HEK293 (cell line): ENCODE measurements around the gene BBS9.
A peak's percentile ranks its signal among the peaks of the same experiment; 100 is the strongest.

Source experiments
- CTCF ChIA-PET: fragments of 350-600 bp; formaldehyde crosslinking; extraction: SDS; loops from one replicate; lab custom pipeline; 2021; ENCODE audit warnings: antibody characterized with exemption; lab: Yijun Ruan, JAX
- POLR2A ChIA-PET: fragments of 300-600 bp; formaldehyde crosslinking; extraction: SDS; loops from one replicate; lab custom pipeline; 2020; ENCODE audit warnings: antibody characterized with exemption, inconsistent platforms; lab: Yijun Ruan, JAX
- H3K27ac ChIP-seq: fragments of 200-500 bp; sonication (Bioruptor generic); 2 replicates; pipeline ENCODE4 v1.5.1; 2014; ENCODE audit warnings: low read depth, low read length, control low read depth, inconsistent platforms; ENCODE audit errors: extremely low read depth
- H3K36me3 ChIP-seq, 2 experiments: fragments of 200-500 bp in 1 of 2; sonication (Bioruptor generic) in 1 of 2; 1 replicate in 1 of 2; 2 replicates in 1 of 2; pipeline ENCODE4 v1.5.1; 2014 to 2017; ENCODE audit warnings: inconsistent platforms in 2 of 2, low read length in 2 of 2; ENCODE audit not compliant: control insufficient read depth in 2 of 2, insufficient read depth in 1 of 2
- H3K4me1 ChIP-seq: fragments of 200-500 bp; sonication (Bioruptor generic); 2 replicates; pipeline ENCODE4 v1.5.1; 2014; ENCODE audit warnings: mild to moderate bottlenecking, low read length, inconsistent platforms; ENCODE audit not compliant: control insufficient read depth, insufficient read depth
- H3K4me3 ChIP-seq: 2 replicates; pipeline ENCODE4 v1.5.1; 2011; ENCODE audit warnings: low read depth, mild to moderate bottlenecking, control low read depth, low read length, moderate library complexity
- H3K9me3 ChIP-seq: fragments of 200-500 bp; sonication (Bioruptor generic); 2 replicates; pipeline ENCODE4 v1.5.1; 2014; ENCODE audit warnings: low read depth, low read length, inconsistent platforms; ENCODE audit not compliant: control insufficient read depth, insufficient read depth
- FEZF1 ChIP-seq: fragments of 450-650 bp; formaldehyde crosslinking; IDR thresholded peaks from 2 replicates; pipeline ENCODE4 v1.5.1; 2016; ENCODE audit warnings: missing biosample characterization, missing genetic modification characterization
- GLIS2 ChIP-seq: fragments of 450-650 bp; formaldehyde crosslinking; IDR thresholded peaks from 2 replicates; pipeline ENCODE4 v1.5.1; 2016; ENCODE audit warnings: missing biosample characterization, missing genetic modification characterization
- IKZF3 ChIP-seq: fragments of 450-650 bp; IDR thresholded peaks from 2 replicates; pipeline ENCODE4 v1.5.0; 2018; ENCODE audit warnings: missing biosample characterization, mild to moderate bottlenecking, missing genetic modification characterization, moderate library complexity
- SCRT2 ChIP-seq: fragments of 450-650 bp; formaldehyde crosslinking; IDR thresholded peaks from 2 replicates; pipeline ENCODE4 v1.5.1; 2016; ENCODE audit warnings: missing biosample characterization, missing genetic modification characterization
- TCF7L2 ChIP-seq: IDR thresholded peaks from 2 replicates; pipeline ENCODE4 v1.6.1; 2011; ENCODE audit warnings: low read depth, mild to moderate bottlenecking, inconsistent platforms, low read length, moderate library complexity, borderline replicate concordance
- WT1 ChIP-seq: fragments of 450-650 bp; formaldehyde crosslinking; IDR thresholded peaks from 2 replicates; pipeline ENCODE4 v1.5.1; 2016; ENCODE audit warnings: missing biosample characterization, missing genetic modification characterization
- ZBTB21 ChIP-seq: fragments of 450-650 bp; formaldehyde crosslinking; IDR thresholded peaks from 2 replicates; pipeline ENCODE4 v1.5.1; 2017; ENCODE audit warnings: missing biosample characterization, missing genetic modification characterization
- ZBTB7A ChIP-seq: fragments of 450-650 bp; formaldehyde crosslinking; IDR thresholded peaks from 2 replicates; pipeline ENCODE4 v1.5.1; 2016; ENCODE audit warnings: low read depth, missing biosample characterization, missing genetic modification characterization
- ZFP69B ChIP-seq: fragments of 450-650 bp; formaldehyde crosslinking; IDR thresholded peaks from 2 replicates; pipeline ENCODE4 v1.5.1; 2016; ENCODE audit warnings: missing biosample characterization, missing genetic modification characterization
- ZIC2 ChIP-seq: fragments of 450-650 bp; formaldehyde crosslinking; IDR thresholded peaks from 2 replicates; pipeline ENCODE4 v1.5.1; 2016; ENCODE audit warnings: missing biosample characterization, missing genetic modification characterization
- ZNF157 ChIP-seq: fragments of 450-650 bp; formaldehyde crosslinking; IDR thresholded peaks from 2 replicates; pipeline ENCODE4 v1.5.1; 2016; ENCODE audit warnings: missing biosample characterization, missing genetic modification characterization
- ZNF16 ChIP-seq: fragments of 450-650 bp; formaldehyde crosslinking; IDR thresholded peaks from 2 replicates; pipeline ENCODE4 v1.5.1; 2016; ENCODE audit warnings: low read depth, missing biosample characterization, missing genetic modification characterization
- ZNF214 ChIP-seq: fragments of 450-650 bp; formaldehyde crosslinking; IDR thresholded peaks from 2 replicates; pipeline ENCODE4 v1.5.1; 2017; ENCODE audit warnings: missing biosample characterization, mild to moderate bottlenecking, missing genetic modification characterization, borderline replicate concordance
- ZNF248 ChIP-seq: fragments of 450-650 bp; formaldehyde crosslinking; IDR thresholded peaks from 2 replicates; pipeline ENCODE4 v1.5.1; 2017; ENCODE audit warnings: missing biosample characterization, missing genetic modification characterization
- ZNF274 ChIP-seq, 2 experiments: fragments of 200-500 bp in 1 of 2; fragments of 450-650 bp in 1 of 2; sonication (Bioruptor generic) in 1 of 2; formaldehyde crosslinking in 1 of 2; IDR thresholded peaks; 2 replicates each; pipeline versions ENCODE4 v1.5.1 to v1.6.1; 2014 to 2016; ENCODE audit warnings: borderline replicate concordance in 1 of 2, inconsistent platforms in 1 of 2, low read length in 1 of 2, missing biosample characterization in 1 of 2, missing genetic modification characterization in 1 of 2
- ZNF548 ChIP-seq: fragments of 450-650 bp; formaldehyde crosslinking; IDR thresholded peaks from 2 replicates; pipeline ENCODE4 v1.5.1; 2016; ENCODE audit warnings: missing biosample characterization, missing genetic modification characterization
- ZNF560 ChIP-seq: fragments of 450-650 bp; formaldehyde crosslinking; IDR thresholded peaks from 2 replicates; pipeline ENCODE4 v1.5.1; 2017; ENCODE audit warnings: missing biosample characterization, missing genetic modification characterization, borderline replicate concordance
- ZNF596 ChIP-seq: fragments of 450-650 bp; IDR thresholded peaks from 2 replicates; pipeline ENCODE4 v1.5.0; 2018; ENCODE audit warnings: missing biosample characterization, mild to moderate bottlenecking, missing genetic modification characterization, moderate library complexity
- ZNF600 ChIP-seq: fragments of 450-650 bp; formaldehyde crosslinking; IDR thresholded peaks from 2 replicates; pipeline ENCODE4 v1.5.1; 2016; ENCODE audit warnings: missing biosample characterization, missing genetic modification characterization
- ZNF664 ChIP-seq: fragments of 450-650 bp; formaldehyde crosslinking; IDR thresholded peaks from 2 replicates; pipeline ENCODE4 v1.5.1; 2016; ENCODE audit warnings: missing biosample characterization, missing genetic modification characterization
- ZNF843 ChIP-seq: fragments of 450-650 bp; formaldehyde crosslinking; IDR thresholded peaks from 2 replicates; pipeline ENCODE4 v1.5.1; 2016; ENCODE audit warnings: missing biosample characterization, missing genetic modification characterization
- TF ChIP-seq, protein P1 (sequence below): fragments of 450-650 bp; formaldehyde crosslinking; IDR thresholded peaks from 2 replicates; pipeline ENCODE4 v1.5.1; 2017; ENCODE audit warnings: missing biosample characterization, missing genetic modification characterization
- TF ChIP-seq, protein P2 (sequence below): fragments of 450-650 bp; formaldehyde crosslinking; IDR thresholded peaks from 2 replicates; pipeline ENCODE4 v1.5.1; 2017; ENCODE audit warnings: missing biosample characterization, missing genetic modification characterization
- TF ChIP-seq, protein P3 (sequence below): fragments of 450-650 bp; formaldehyde crosslinking; conservative IDR thresholded peaks from 2 replicates; pipeline ENCODE4 v1.5.1; 2016; ENCODE audit warnings: low read depth, missing biosample characterization, missing genetic modification characterization
- TF ChIP-seq, protein P4 (sequence below): fragments of 450-650 bp; formaldehyde crosslinking; IDR thresholded peaks from 2 replicates; pipeline ENCODE4 v1.5.1; 2017; ENCODE audit warnings: missing biosample characterization, missing genetic modification characterization
- TF ChIP-seq, protein P5 (sequence below): fragments of 450-650 bp; formaldehyde crosslinking; IDR thresholded peaks from 2 replicates; pipeline ENCODE4 v1.5.1; 2016; ENCODE audit warnings: missing biosample characterization, missing genetic modification characterization

Gene BBS9

DNA sequence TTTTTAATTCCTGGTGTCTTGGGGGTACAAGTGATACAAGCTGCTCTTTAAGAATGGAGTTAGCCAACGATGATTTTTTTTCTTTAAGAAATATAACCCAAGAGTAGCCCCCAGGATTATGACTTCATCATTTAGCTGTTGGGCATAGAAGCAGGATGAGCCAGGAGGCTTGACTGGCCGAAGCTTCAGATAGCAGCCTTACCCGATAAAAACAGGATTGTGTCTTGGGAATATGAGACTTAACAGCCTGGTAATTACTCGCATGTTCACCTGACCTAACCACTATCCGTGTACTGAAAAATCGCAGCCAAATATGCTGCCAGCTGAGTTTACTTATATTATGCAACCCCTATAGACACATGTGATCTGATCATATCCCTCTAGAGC lies 430.0 kb downstream of the BBS9 start (continued):
- TF ChIP-seq ZBTB7A (tag by site-specific recombination) (no peak), GLIS2 (tag by site-specific recombination) (no peak), ZNF843 (tag by site-specific recombination) (no peak), ZNF596 (tag by site-specific recombination) (no peak)
- TF ChIP-seq, protein P1, sequence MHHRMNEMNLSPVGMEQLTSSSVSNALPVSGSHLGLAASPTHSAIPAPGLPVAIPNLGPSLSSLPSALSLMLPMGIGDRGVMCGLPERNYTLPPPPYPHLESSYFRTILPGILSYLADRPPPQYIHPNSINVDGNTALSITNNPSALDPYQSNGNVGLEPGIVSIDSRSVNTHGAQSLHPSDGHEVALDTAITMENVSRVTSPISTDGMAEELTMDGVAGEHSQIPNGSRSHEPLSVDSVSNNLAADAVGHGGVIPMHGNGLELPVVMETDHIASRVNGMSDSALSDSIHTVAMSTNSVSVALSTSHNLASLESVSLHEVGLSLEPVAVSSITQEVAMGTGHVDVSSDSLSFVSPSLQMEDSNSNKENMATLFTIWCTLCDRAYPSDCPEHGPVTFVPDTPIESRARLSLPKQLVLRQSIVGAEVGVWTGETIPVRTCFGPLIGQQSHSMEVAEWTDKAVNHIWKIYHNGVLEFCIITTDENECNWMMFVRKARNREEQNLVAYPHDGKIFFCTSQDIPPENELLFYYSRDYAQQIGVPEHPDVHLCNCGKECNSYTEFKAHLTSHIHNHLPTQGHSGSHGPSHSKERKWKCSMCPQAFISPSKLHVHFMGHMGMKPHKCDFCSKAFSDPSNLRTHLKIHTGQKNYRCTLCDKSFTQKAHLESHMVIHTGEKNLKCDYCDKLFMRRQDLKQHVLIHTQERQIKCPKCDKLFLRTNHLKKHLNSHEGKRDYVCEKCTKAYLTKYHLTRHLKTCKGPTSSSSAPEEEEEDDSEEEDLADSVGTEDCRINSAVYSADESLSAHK (tag by site-specific recombination): no peak
- TF ChIP-seq, protein P2, sequence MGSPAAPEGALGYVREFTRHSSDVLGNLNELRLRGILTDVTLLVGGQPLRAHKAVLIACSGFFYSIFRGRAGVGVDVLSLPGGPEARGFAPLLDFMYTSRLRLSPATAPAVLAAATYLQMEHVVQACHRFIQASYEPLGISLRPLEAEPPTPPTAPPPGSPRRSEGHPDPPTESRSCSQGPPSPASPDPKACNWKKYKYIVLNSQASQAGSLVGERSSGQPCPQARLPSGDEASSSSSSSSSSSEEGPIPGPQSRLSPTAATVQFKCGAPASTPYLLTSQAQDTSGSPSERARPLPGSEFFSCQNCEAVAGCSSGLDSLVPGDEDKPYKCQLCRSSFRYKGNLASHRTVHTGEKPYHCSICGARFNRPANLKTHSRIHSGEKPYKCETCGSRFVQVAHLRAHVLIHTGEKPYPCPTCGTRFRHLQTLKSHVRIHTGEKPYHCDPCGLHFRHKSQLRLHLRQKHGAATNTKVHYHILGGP (tag by site-specific recombination): no peak
- TF ChIP-seq, all 188 proteins: peak for 0

DNA sequence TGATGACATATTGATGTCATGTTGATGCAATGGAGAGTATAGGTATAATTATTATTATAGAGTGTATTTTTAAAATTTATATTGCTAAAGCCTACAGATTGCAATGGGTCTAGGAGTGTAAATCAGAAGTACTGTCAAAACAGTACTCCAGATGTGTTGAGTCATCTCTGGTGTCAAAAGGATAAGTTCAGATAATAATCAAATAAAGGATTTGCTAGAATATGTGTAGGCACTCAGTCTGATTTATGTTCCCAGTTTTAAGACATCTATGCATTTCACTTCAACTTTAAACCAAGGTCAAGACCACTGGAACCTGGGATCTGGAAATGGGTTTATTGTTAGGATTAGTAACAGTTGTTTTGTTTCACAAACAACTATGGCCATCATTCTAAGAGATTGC lies 433.6 kb downstream of the BBS9 start:
- peak; percentile 30; the same call in 1 of the 2 replicates for TF ChIP-seq TCF7L2
- no peak for TF ChIP-seq ZIC2 (tag by site-specific recombination)
- TF ChIP-seq FEZF1 (tag by site-specific recombination): no peak
- no peak for TF ChIP-seq IKZF3 (tag by site-specific recombination)
- no peak for TF ChIP-seq ZNF157 (tag by site-specific recombination)
- no peak for TF ChIP-seq ZNF560 (tag by site-specific recombination)
- no peaks in the 10 kb centered on the region for H3K36me3 ChIP-seq
- peaks cover 11% of the 10 kb centered on the region for H3K4me1 ChIP-seq
- POLR2A ChIA-PET: no interaction called here
- no peaks in the 10 kb centered on the region for H3K9me3 ChIP-seq
- H3K27ac ChIP-seq: no peak overlapping the region
- no peak overlapping the region for H3K4me3 ChIP-seq
- CTCF ChIA-PET: no interaction called here

DNA sequence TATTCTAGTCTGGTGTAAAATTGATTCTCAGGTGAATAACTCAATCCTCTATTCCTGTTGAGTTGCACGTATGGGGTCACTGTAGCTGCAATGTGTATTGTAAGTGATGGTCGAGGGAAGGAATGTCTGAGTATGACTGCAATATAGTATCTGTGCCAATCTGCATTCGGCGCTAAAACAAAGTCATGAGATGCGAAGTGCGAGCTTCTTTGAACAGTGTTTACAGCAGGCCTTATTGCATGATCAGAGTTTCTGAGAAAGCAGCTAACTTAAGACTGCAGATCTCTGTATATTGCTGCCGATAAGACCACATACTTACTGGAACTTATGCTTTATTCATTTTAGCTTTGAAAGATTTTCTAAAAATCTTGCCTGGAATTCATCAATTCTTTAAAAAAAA lies 434.3 kb downstream of the BBS9 start:
- H3K27ac ChIP-seq: no peak overlapping the region
- H3K9me3 ChIP-seq: no peaks in the 10 kb centered on the region
- H3K4me3 ChIP-seq: no peak overlapping the region
- peaks cover 9% of the 10 kb centered on the region for H3K4me1 ChIP-seq
- ChIA-PET POLR2A (no interaction called here), CTCF (no interaction called here)
- no peaks in the 10 kb centered on the region for H3K36me3 ChIP-seq
- no peak for TF ChIP-seq SCRT2
- TF ChIP-seq, protein P3, sequence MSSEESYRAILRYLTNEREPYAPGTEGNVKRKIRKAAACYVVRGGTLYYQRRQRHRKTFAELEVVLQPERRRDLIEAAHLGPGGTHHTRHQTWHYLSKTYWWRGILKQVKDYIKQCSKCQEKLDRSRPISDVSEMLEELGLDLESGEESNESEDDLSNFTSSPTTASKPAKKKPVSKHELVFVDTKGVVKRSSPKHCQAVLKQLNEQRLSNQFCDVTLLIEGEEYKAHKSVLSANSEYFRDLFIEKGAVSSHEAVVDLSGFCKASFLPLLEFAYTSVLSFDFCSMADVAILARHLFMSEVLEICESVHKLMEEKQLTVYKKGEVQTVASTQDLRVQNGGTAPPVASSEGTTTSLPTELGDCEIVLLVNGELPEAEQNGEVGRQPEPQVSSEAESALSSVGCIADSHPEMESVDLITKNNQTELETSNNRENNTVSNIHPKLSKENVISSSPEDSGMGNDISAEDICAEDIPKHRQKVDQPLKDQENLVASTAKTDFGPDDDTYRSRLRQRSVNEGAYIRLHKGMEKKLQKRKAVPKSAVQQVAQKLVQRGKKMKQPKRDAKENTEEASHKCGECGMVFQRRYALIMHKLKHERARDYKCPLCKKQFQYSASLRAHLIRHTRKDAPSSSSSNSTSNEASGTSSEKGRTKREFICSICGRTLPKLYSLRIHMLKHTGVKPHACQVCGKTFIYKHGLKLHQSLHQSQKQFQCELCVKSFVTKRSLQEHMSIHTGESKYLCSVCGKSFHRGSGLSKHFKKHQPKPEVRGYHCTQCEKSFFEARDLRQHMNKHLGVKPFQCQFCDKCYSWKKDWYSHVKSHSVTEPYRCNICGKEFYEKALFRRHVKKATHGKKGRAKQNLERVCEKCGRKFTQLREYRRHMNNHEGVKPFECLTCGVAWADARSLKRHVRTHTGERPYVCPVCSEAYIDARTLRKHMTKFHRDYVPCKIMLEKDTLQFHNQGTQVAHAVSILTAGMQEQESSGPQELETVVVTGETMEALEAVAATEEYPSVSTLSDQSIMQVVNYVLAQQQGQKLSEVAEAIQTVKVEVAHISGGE (tag by site-specific recombination): no peak
- TF ChIP-seq ZNF664 (tag by site-specific recombination): no peak
- no peak for TF ChIP-seq WT1 (tag by site-specific recombination)
- TF ChIP-seq ZBTB21: no peak
- no peak for TF ChIP-seq ZNF16 (tag by site-specific recombination)
- TF ChIP-seq ZNF548 (tag by site-specific recombination): no peak
- TF ChIP-seq ZNF600: no peak
- TF ChIP-seq ZFP69B (tag by site-specific recombination): no peak
- TF ChIP-seq ZNF214 (tag by site-specific recombination): no peak
- TF ChIP-seq ZNF248: no peak
- TF ChIP-seq, protein P4, sequence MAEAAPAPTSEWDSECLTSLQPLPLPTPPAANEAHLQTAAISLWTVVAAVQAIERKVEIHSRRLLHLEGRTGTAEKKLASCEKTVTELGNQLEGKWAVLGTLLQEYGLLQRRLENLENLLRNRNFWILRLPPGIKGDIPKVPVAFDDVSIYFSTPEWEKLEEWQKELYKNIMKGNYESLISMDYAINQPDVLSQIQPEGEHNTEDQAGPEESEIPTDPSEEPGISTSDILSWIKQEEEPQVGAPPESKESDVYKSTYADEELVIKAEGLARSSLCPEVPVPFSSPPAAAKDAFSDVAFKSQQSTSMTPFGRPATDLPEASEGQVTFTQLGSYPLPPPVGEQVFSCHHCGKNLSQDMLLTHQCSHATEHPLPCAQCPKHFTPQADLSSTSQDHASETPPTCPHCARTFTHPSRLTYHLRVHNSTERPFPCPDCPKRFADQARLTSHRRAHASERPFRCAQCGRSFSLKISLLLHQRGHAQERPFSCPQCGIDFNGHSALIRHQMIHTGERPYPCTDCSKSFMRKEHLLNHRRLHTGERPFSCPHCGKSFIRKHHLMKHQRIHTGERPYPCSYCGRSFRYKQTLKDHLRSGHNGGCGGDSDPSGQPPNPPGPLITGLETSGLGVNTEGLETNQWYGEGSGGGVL (tag by site-specific recombination): no peak
- TF ChIP-seq ZNF274 (IDR thresholded peaks at IDR 0.05; ENCODE audit: low read length): no peak
- no peak for TF ChIP-seq ZNF274 (tag by site-specific recombination; IDR thresholded peaks at IDR 0.05; ENCODE audit: borderline replicate concordance)
- TF ChIP-seq, protein P5, sequence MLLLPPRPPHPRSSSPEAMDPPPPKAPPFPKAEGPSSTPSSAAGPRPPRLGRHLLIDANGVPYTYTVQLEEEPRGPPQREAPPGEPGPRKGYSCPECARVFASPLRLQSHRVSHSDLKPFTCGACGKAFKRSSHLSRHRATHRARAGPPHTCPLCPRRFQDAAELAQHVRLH: no peak
